Activated T-helper 1 cell treated with anti-CD3 and anti-CD28 coated beads, Interleukin-12 subunit alpha, Interleukin-12 subunit beta, Interleukin-2, Interleukin-4 antibody, amounts not matched to agents 30 ng/mL and 10 ng/mL and 1 ng/mL, durations not matched to agents 14 hours and 24 hours and 36 hours (primary cell): ENCODE measurements around the gene E2F6. TPM values are rescaled to one million over a fixed set of nuclear protein-coding genes. Genes with fewer than 3 reads are reported as not detected.
A peak's percentile ranks its signal among the peaks of the same experiment; 100 is the strongest.

Source experiments
- DNase-seq: peaks from one replicate; pipeline ENCODE4 v3.0.0; 2021; ENCODE audit warnings: low spot score
- H3K27ac Mint-ChIP-seq: one replicate; pipeline ENCODE4 v1.8.0; 2021; ENCODE audit warnings: mild to moderate bottlenecking, mixed read lengths
- H3K27me3 Mint-ChIP-seq: one replicate; pipeline ENCODE4 v1.8.0; 2022; ENCODE audit warnings: mild to moderate bottlenecking, moderate library complexity, mixed read lengths; ENCODE audit not compliant: insufficient read depth
- H3K36me3 Mint-ChIP-seq: one replicate; pipeline ENCODE4 v1.8.0; 2021; ENCODE audit warnings: low read depth, mixed read lengths
- H3K4me1 Mint-ChIP-seq: one replicate; pipeline ENCODE4 v1.8.0; 2021; ENCODE audit warnings: low read depth, mixed read lengths
- H3K4me3 Mint-ChIP-seq: one replicate; pipeline ENCODE4 v1.8.0; 2021; ENCODE audit warnings: mild to moderate bottlenecking, moderate library complexity, mixed read lengths
- H3K9me3 Mint-ChIP-seq: one replicate; pipeline ENCODE4 v1.8.0; 2021; ENCODE audit warnings: mixed read lengths
- intact Hi-C: fragments of 100-400 bp; cut with micrococcal nuclease; formaldehyde crosslinking; loops from one replicate; pipeline ENCODE4 v1.15.1; 2024
- total RNA-seq: library from RNA; stranded (reverse); gene quantifications from 2 replicates; pipeline ENCODE4 v1.2.3, GENCODE V29; 2022

E2F6 gene
- total RNA-seq, 1 donor from 2014 or later: 22.1 TPM

DNA sequence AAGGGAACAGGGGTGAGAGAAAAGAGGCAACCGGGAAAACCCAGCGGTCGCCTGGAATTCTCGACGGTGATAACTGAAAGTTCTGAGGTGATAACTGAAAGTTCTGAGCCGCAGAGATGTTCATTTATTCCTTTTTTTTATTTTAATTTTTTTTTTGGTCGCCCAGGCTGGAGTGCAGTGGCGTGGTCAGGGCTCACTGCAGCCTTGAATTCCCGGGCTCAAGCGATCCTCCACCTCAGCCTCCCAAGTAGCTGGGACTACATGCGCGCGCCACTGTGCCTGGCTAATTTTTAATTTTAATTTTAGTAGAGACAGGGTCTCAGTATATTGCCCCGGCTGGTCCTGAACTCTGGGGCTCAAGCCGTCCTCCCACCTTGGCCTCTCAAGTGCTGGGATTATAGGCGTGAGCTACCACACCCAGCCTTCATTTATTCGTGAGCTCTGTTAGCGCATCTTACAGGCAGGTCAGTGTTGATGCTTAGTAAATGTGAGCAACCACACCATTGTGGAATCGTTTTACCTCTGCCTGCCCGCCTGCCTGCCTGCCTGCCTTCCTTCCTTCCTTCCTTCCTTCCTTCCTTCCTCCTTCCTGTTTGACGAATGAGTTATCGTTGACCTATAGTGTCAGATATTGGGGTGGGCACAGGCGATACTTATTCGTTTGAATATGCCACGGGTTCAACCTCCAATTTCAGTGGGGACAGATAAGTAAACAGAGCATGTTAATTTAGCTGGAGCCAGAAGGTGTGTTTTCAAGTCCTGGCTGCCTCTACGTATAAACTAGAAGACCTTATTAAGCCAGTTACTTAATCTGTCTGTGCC lies 557 bp upstream of the E2F6 start:
- no peaks in the 10 kb centered on the region for H3K27me3 Mint-ChIP-seq
- intact Hi-C loops: loop anchor here (1.0 to 10.0 kb wide), 8 partner anchors 12 to 1248 kb away; partner anchors contain the start of genes PDIA6 and TRIB2
- peak overlapping the region; percentile 86 for H3K4me3 Mint-ChIP-seq
- peaks cover 10% of the 10 kb centered on the region for H3K36me3 Mint-ChIP-seq
- peak overlapping the region; percentile 92 for H3K27ac Mint-ChIP-seq
- H3K9me3 Mint-ChIP-seq: no peaks in the 10 kb centered on the region
- H3K4me1 Mint-ChIP-seq: peaks cover 34% of the 10 kb centered on the region
- DNase-seq: no peak

DNA sequence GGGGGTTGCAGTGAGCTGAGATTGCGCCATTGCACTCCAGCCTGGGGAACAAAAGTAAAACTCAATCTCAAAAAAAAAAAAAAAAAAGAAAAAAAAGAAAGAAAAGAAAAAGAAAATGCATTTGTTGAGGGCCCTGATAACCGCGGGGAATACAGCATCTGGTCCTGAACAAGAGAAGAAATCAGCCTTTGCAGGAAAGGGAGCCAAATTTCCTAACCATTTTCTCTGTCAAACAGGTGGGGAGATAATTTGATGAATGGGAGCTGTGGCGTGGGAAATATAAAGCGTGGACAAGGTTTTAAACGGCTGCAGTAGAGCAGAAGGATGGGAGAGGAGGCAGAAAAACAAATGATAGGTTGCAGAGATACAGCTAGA lies 864 bp downstream of the E2F6 start:
- no peaks in the 10 kb centered on the region for H3K27me3 Mint-ChIP-seq
- intact Hi-C loops: loop anchor here (1.0 to 10.0 kb wide), 3 partner anchors 310 to 1250 kb away; partner anchors contain the start of genes SLC66A3 and TRIB2
- H3K36me3 Mint-ChIP-seq: peaks cover 10% of the 10 kb centered on the region
- H3K4me3 Mint-ChIP-seq: peak overlapping the region; percentile 86
- peaks cover 34% of the 10 kb centered on the region for H3K4me1 Mint-ChIP-seq
- H3K9me3 Mint-ChIP-seq: no peaks in the 10 kb centered on the region
- H3K27ac Mint-ChIP-seq: peak overlapping the region; percentile 92
- no peak for DNase-seq

DNA sequence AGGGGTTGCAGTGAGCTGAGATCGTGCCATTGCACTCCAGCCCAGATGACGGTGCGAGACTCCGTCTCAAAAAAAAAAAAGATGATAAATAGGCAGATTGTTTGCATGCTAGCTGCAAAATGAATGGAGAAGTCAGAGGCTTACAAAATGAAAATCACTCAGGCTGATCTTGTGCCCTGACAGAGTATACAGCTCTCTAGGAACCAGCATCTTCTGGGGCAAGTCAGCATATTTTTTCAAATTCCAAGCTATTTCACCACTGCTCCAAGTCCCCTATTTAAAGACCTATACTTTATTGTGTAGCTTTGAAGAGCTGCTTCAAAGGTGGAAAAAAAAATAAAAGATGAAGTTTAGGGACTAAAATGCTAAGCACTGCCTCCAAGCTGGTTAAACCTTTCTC lies 6.1 kb downstream of the E2F6 start:
- intact Hi-C loops: loop anchor here (10.0 kb wide), 1 partner anchor 1255 kb away; the partner anchor contains the start of gene TRIB2
- no peaks in the 10 kb centered on the region for H3K27me3 Mint-ChIP-seq
- peaks cover 37% of the 10 kb centered on the region for H3K4me1 Mint-ChIP-seq
- peaks cover 18% of the 10 kb centered on the region for H3K36me3 Mint-ChIP-seq
- H3K4me3 Mint-ChIP-seq: no peak overlapping the region
- no peak for DNase-seq
- no peaks in the 10 kb centered on the region for H3K9me3 Mint-ChIP-seq
- H3K27ac Mint-ChIP-seq: no peak overlapping the region

DNA sequence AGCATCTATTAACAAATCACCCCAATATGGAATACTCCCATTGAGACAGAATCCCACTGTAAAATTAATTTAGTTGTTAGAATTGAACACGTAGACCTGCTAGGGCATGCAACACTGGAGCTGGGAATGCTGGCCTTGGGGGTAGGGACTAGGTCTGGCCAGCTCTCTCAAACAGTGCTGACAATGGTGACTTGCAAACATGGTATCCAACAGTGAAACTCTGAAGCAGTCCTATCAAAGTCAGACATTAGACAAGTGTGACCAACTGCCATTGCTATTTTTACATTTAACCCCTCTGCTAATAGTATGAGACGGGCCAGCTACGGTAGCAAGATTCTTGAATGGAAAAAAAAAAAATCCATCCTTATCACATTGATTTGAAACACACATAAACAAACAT lies 7.2 kb downstream of the E2F6 start:
- H3K36me3 Mint-ChIP-seq: peaks cover 13% of the 10 kb centered on the region
- no peak overlapping the region for H3K4me3 Mint-ChIP-seq
- H3K4me1 Mint-ChIP-seq: peaks cover 30% of the 10 kb centered on the region
- H3K27me3 Mint-ChIP-seq: no peaks in the 10 kb centered on the region
- no peak overlapping the region for H3K27ac Mint-ChIP-seq
- DNase-seq: no peak
- intact Hi-C loops: no loop called here
- H3K9me3 Mint-ChIP-seq: no peaks in the 10 kb centered on the region

DNA sequence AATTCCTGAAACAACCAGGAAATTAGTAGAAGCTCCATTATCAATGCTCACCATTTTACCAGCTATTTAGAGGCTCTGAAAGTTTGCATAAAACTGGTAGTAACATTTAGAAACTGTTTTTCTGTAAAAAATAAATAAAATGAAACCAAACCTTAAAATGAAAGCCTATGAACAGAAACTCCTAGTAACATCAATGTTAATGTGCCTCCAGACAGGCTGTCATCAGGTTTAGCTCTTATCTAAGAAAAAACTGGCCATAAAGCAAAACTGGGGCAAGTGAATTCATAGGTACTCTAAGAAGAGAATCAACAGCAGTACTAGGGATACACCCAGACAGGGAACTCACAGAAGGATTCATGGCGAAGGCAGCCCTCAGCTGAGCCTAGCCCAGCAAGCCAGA lies 8.0 kb downstream of the E2F6 start:
- no peak for DNase-seq
- intact Hi-C loops: no loop called here
- Mint-ChIP-seq H3K27ac (no peak overlapping the region), H3K4me1 (peaks cover 24% of the 10 kb centered on the region), H3K36me3 (peaks cover 15% of the 10 kb centered on the region), H3K4me3 (no peak overlapping the region), H3K9me3 (no peaks in the 10 kb centered on the region), H3K27me3 (no peaks in the 10 kb centered on the region)

DNA sequence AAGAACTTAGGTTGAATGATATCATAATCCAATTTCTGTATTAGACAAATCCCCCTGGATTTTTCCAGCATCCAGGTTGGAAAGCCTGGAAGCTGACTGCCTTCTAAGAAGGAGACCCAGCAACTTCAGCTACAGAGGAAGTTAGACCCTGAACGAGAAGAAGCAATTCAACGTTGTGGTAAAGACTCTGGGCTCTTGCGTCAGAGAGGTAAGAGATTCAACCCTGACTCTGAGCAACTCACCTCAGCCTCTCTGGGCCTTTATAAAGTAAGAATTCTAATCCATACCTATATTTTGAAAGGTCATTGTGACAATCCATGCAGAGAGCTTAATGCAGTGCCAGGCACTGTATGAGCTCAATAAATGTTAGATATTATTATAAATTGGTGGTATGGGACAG lies 9.7 kb downstream of the E2F6 start:
- no peak overlapping the region for H3K4me3 Mint-ChIP-seq
- H3K4me1 Mint-ChIP-seq: peaks cover 16% of the 10 kb centered on the region
- peaks cover 17% of the 10 kb centered on the region for H3K36me3 Mint-ChIP-seq
- intact Hi-C loops: no loop called here
- H3K27me3 Mint-ChIP-seq: no peaks in the 10 kb centered on the region
- H3K9me3 Mint-ChIP-seq: no peaks in the 10 kb centered on the region
- H3K27ac Mint-ChIP-seq: no peak overlapping the region
- DNase-seq: no peak

DNA sequence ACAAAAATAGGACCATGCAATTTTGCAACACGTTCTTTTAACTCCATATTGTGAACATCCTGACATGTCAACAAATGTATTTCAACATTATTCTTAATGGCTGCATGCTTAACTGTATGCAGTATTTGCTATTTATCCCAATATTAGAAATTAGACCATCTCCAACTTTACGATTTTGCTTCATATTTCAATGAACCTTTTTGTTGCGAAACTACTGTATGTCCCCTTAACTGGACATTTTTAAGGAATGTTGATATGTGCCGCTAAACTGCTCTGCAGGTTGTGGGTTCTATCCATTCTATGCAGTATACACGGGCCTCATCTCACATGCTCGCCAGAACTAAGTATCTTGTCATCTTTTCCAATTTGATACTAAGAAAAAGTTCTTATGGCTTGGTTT lies 11.1 kb downstream of the E2F6 start:
- Mint-ChIP-seq H3K36me3 (peaks cover 25% of the 10 kb centered on the region), H3K9me3 (no peaks in the 10 kb centered on the region), H3K27me3 (no peaks in the 10 kb centered on the region), H3K4me1 (peaks cover 16% of the 10 kb centered on the region), H3K4me3 (no peak overlapping the region), H3K27ac (no peak overlapping the region)
- intact Hi-C loops: no loop called here
- no peak for DNase-seq

DNA sequence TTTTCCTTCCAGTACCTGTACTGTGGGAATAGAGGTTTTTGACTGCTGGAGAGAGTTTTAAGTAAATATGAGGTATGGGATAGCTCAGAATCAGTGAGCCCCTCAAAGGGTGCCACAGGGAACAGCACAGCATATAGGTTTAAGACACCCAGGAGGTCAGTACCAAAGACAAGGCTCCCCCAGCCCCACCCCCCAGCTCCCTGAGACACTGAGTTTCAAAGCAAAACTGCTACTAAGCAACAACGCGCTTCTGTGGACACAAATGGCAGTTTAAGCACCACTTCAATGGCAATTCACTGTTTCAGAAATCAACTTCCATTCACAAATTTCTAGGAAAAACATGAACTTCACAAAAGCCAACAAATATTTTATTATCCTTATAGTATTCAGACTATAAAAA lies 15.2 kb downstream of the E2F6 start:
- no peak for DNase-seq
- Mint-ChIP-seq H3K36me3 (peaks cover 30% of the 10 kb centered on the region), H3K4me3 (no peak overlapping the region), H3K9me3 (no peaks in the 10 kb centered on the region), H3K27ac (no peak overlapping the region), H3K27me3 (no peaks in the 10 kb centered on the region), H3K4me1 (no peaks in the 10 kb centered on the region)
- intact Hi-C loops: no loop called here

DNA sequence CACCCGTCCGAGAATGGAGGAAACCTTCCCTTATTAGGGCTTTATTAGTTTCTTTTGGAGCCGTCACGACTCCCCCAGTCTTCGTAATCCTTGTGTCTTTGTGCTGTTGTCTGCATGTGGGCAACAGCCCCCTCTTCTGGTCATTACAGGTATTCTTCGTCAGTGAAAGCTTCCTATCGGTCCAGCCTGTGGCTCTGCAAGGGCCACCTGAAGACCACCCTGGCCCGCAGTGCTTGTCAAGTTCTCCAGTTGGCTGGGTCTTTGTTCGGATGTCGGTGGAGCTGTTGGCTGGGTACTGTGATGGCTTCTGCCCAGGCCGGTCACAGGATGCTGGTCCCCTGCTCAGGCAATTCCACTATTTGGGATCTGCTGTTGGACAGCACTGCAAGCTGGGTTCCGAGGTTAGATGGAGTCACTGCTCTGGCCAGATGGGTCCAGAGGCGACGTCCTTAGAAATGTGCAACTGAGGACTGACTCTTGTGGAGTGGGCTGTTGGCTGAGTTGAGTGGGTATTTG lies 19.2 kb downstream of the E2F6 start:
- no peak overlapping the region for H3K4me3 Mint-ChIP-seq
- no peak for DNase-seq
- H3K4me1 Mint-ChIP-seq: no peaks in the 10 kb centered on the region
- peaks cover 42% of the 10 kb centered on the region for H3K36me3 Mint-ChIP-seq
- H3K27ac Mint-ChIP-seq: no peak overlapping the region
- no peaks in the 10 kb centered on the region for H3K27me3 Mint-ChIP-seq
- H3K9me3 Mint-ChIP-seq: peaks cover 17% of the 10 kb centered on the region
- intact Hi-C loops: loop anchor here (1.0 to 5.0 kb wide), 3 partner anchors 214 to 614 kb away; no protein-coding TSS in a partner anchor

DNA sequence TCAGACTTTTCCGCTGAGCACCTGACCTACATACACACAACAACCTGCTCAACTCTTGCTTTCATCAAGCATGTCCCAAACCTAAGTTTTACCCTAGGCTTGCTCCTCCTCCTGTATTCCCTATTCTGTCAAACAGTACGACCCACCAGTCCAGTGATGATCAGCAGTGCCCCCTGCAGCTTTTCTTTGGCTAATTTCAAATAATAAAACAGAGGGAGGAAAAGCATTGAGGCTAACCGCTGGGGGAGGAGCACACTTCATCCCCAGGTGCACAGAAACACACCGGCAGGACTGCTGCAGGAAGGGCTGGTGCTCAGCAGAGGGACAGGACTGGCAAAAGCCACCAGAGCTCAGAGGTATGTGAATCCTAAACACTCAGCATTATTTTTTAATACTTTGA lies 21.2 kb downstream of the E2F6 start:
- intact Hi-C loops: loop anchor here (5.0 kb wide), 1 partner anchor 212 kb away; no protein-coding TSS in a partner anchor
- H3K36me3 Mint-ChIP-seq: peaks cover 42% of the 10 kb centered on the region
- H3K27ac Mint-ChIP-seq: no peak overlapping the region
- no peaks in the 10 kb centered on the region for H3K27me3 Mint-ChIP-seq
- H3K4me3 Mint-ChIP-seq: no peak overlapping the region
- DNase-seq: no peak
- H3K9me3 Mint-ChIP-seq: peaks cover 21% of the 10 kb centered on the region
- H3K4me1 Mint-ChIP-seq: no peaks in the 10 kb centered on the region

DNA sequence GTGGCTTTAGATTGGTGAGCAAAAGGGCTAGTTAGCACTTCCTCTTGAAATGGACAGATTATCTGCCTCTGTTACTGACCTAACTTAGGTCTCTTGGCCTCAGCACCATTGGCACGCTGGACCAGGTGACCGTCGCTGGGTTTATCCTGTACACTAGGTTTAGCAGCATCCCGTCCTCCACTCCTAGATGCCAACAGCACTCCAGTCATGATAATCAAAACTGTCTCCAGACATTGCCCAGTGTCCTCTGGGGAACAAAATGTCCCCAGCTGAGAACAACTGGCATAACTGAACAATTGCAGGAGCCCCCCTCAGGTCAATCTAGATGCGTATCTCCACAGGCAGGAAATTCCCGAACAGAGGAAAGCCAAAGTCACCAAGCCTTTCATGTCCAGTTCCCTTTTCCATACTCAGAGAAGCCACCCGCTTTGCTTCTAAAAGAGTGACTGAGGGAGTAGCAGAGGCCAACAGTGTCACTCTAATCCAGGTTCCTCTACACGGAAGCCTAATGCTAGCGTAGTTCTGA lies 27.3 kb downstream of the E2F6 start:
- Mint-ChIP-seq H3K27me3 (no peaks in the 10 kb centered on the region), H3K27ac (no peak overlapping the region), H3K36me3 (peaks cover 23% of the 10 kb centered on the region), H3K4me1 (no peaks in the 10 kb centered on the region), H3K4me3 (no peak overlapping the region), H3K9me3 (peaks cover 18% of the 10 kb centered on the region)
- intact Hi-C loops: no loop called here
- DNase-seq: no peak

DNA sequence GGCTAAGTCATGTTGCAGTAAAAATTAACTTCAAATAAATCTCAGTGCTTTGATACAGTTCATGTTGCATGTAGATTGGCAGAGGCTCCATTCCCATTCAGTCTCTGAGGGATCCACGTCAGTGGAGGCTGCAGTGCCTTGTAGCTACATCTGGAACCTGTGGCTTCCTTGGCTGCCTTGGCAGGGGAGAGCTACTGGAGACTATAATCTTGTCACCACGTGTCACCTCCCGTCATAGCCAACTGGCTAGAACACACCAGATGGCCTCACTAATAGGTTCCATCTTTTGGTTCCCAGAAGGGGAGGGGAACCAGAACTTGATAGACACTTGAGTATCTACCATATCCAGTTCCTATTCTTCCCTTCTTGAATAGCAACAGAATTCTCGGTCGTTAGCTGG lies 28.4 kb downstream of the E2F6 start:
- H3K4me3 Mint-ChIP-seq: no peak overlapping the region
- no peak overlapping the region for H3K27ac Mint-ChIP-seq
- no peak for DNase-seq
- H3K4me1 Mint-ChIP-seq: no peaks in the 10 kb centered on the region
- peaks cover 10% of the 10 kb centered on the region for H3K9me3 Mint-ChIP-seq
- peaks cover 15% of the 10 kb centered on the region for H3K36me3 Mint-ChIP-seq
- H3K27me3 Mint-ChIP-seq: no peaks in the 10 kb centered on the region
- intact Hi-C loops: no loop called here

DNA sequence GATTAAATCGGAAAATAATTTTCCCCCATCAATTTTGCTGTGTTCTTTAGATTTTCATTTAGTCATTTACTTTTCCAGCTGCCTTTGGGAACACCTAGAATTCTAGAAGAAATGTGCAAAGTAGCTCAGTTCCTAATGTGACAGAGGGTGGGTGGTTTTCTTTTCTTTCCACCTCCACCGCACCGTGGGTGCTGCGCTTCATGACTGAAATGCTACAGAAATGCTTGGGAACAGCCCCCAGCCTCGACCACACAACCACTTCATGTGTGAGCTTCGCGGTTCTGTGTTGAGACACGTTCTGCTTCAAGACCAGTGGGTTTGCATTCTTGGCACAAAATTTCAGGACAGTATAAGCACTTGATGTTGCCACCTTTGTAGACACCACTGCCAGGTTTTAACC lies 30.9 kb downstream of the E2F6 start:
- DNase-seq: no peak
- no peak overlapping the region for H3K4me3 Mint-ChIP-seq
- H3K27ac Mint-ChIP-seq: no peak overlapping the region
- H3K4me1 Mint-ChIP-seq: no peaks in the 10 kb centered on the region
- intact Hi-C loops: no loop called here
- H3K36me3 Mint-ChIP-seq: peaks cover 1% of the 10 kb centered on the region
- H3K27me3 Mint-ChIP-seq: no peaks in the 10 kb centered on the region
- no peaks in the 10 kb centered on the region for H3K9me3 Mint-ChIP-seq
